ENCODE data around the gene ADGB. TPM values are rescaled to one million over a fixed set of nuclear protein-coding genes. Genes with fewer than 3 reads are reported as not detected.
A peak's percentile ranks its signal among the peaks of the same experiment; 100 is the strongest.

Gene ADGB
- total RNA-seq, 1 experiment from 2014 or later = not detected

DNA sequence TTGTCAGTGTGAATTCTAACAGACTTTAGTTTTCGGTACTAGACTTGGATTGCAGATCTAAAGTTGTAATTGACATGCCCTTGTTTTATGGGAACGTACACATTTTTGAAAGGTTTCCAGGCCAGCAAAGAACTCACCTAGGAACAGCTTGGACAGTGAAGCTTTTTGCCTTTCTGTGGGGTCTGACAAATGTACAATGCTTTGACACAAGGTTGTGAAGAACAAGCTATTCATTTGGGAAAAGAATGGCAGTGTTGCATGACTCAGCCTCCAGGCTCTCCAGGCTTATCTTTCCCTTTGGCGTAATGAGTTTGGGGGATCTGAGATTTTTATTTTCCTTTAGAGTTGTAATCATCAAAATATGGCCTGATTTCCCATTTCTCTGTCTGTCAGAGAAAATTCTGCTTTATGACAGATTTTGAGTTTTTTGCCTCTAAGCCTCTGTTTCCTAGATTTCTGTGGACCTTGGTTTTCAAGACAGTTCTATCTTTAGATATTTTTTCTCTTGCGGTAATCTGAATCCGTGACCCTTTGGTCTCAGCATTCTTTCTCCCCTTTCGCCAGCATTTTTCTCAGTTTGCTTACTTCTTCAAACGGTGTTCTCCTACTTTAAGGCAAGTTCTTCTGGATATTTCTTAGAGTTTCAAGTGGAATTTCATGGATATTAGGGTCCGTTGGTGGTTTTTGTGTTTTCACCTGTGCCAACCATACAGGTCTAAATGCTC is 221.0 kb downstream of the ADGB start:
- intact Hi-C loops (cut with micrococcal nuclease) = no loop called here
- Histone ChIP-seq H3K4me2 (ENCODE audit: low read length) (no peak overlapping the region), H3K9me3 (ENCODE audit: low read length) (no peaks in the 10 kb centered on the region), H2AFZ (ENCODE audit: low read length) (no peak overlapping the region), H4K20me1 (ENCODE audit: low read length) (no peaks in the 10 kb centered on the region), H3K27me3 (ENCODE audit: low read length) (no peaks in the 10 kb centered on the region), H3K36me3 (ENCODE audit: low read depth, low read length) (no peaks in the 10 kb centered on the region), H3K4me1 (ENCODE audit: insufficient read depth, low read length) (no peaks in the 10 kb centered on the region), H3F3A (ENCODE audit: low read length, unreplicated experiment) (no peaks in the 10 kb centered on the region), H3K79me2 (ENCODE audit: low read length) (no peaks in the 10 kb centered on the region), H3K9ac (ENCODE audit: low read length) (no peak overlapping the region), H3K27ac (ENCODE audit: low read length) (no peak overlapping the region), H3K4me3 (ENCODE audit: low read length) (no peak overlapping the region), H3K9me2 (replicated peaks; ENCODE audit: low read length) (no peaks in the 10 kb centered on the region)
- ChIA-PET POLR2A (ENCODE audit: unreplicated experiment) (no interaction called here), CTCF (no interaction called here)
- no TSS peak for BruUV-seq (replicated peaks)
- ATAC-seq (no peak), DNase-seq (no peak)
- TF ChIP-seq EZH2phosphoT487 (IDR thresholded peaks at IDR 0.05; ENCODE audit: borderline replicate concordance, low read length) = no peak
- TF ChIP-seq, protein P1, sequence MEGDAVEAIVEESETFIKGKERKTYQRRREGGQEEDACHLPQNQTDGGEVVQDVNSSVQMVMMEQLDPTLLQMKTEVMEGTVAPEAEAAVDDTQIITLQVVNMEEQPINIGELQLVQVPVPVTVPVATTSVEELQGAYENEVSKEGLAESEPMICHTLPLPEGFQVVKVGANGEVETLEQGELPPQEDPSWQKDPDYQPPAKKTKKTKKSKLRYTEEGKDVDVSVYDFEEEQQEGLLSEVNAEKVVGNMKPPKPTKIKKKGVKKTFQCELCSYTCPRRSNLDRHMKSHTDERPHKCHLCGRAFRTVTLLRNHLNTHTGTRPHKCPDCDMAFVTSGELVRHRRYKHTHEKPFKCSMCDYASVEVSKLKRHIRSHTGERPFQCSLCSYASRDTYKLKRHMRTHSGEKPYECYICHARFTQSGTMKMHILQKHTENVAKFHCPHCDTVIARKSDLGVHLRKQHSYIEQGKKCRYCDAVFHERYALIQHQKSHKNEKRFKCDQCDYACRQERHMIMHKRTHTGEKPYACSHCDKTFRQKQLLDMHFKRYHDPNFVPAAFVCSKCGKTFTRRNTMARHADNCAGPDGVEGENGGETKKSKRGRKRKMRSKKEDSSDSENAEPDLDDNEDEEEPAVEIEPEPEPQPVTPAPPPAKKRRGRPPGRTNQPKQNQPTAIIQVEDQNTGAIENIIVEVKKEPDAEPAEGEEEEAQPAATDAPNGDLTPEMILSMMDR (conservative IDR thresholded peaks at IDR 0.05; ENCODE audit: low read depth, low read length) = no peak
- no peak for TF ChIP-seq EZH2 (IDR thresholded peaks at IDR 0.05; ENCODE audit: low read length, unreplicated experiment)

DNA sequence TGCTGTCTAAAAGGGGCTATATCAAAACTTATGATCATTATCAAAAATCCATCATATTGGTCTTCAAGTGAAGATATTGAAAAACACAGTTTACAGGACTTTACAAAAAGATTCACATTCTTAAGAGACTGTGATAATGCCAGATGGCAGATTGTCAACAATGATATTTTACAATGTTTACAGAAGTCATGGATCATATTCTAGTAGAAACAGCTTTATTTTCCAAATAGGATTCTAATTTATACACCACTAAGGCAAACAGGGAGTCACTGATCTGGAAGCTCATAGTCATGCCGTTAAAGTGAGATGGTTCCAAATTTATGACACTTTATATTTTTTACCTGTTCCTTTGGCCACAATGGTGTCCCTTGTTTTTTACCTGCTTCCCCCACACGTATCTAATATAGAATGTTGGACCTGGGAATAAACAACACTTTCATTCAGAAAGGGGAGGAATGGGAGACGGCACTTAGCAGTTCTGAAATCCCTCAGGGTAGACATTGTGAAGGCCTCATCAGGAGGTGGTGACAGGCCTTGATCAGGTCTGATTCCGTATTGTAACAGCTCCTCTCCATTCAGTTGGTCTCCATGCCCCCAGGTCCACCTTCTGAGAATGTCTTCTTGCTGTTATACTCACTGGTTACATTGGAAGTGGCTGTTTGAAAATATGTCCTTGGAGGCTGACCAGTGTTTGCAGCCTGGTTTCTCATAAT is 228.6 kb downstream of the ADGB start:
- H3K79me2 ChIP-seq (ENCODE audit: low read length) = no peaks in the 10 kb centered on the region
- intact Hi-C loops (cut with micrococcal nuclease) = no loop called here
- H3K9me2 ChIP-seq (replicated peaks; ENCODE audit: low read length) = no peaks in the 10 kb centered on the region

More for the DNA sequence above, 228.6 kb downstream of the ADGB start:
- peak; percentile 72 for DNase-seq
- Histone ChIP-seq H3K9ac (ENCODE audit: low read length) (no peak overlapping the region), H3K9me3 (ENCODE audit: low read length) (no peaks in the 10 kb centered on the region), H3K4me3 (ENCODE audit: low read length) (no peak overlapping the region), H3K27me3 (ENCODE audit: low read length) (no peaks in the 10 kb centered on the region), H3K4me1 (ENCODE audit: insufficient read depth, low read length) (peaks cover 12% of the 10 kb centered on the region; the same call in 1 of the 2 replicates), H2AFZ (ENCODE audit: low read length) (no peak overlapping the region), H3K4me2 (ENCODE audit: low read length) (no peak overlapping the region; the same call in 1 of the 2 replicates), H4K20me1 (ENCODE audit: low read length) (no peaks in the 10 kb centered on the region), H3F3A (ENCODE audit: low read length, unreplicated experiment) (no peaks in the 10 kb centered on the region), H3K27ac (ENCODE audit: low read length) (0 out of 2 replicates have a peak overlapping the region, but pooled peaks have one; percentile 13), H3K36me3 (ENCODE audit: low read depth, low read length) (no peaks in the 10 kb centered on the region)
- ChIA-PET POLR2A (ENCODE audit: unreplicated experiment) (no interaction called here), CTCF (no interaction called here)
- no peak for TF ChIP-seq EZH2 (IDR thresholded peaks at IDR 0.05; ENCODE audit: low read length, unreplicated experiment)
- no peak for TF ChIP-seq EZH2phosphoT487 (IDR thresholded peaks at IDR 0.05; ENCODE audit: borderline replicate concordance, low read length)
- TF ChIP-seq, protein P1 (conservative IDR thresholded peaks at IDR 0.05; ENCODE audit: low read depth, low read length) = no peak
- no TSS peak for BruUV-seq (replicated peaks)
- ATAC-seq = peak; percentile 96
